SK-N-SH (cell line): ENCODE data around the gene TSHZ2. TPM values are rescaled to one million over a fixed set of nuclear protein-coding genes. Genes with fewer than 3 reads are reported as not detected.

Experiments used
- CTCF ChIA-PET: fragments of 300-600, 350-600 bp; formaldehyde crosslinking; extraction: SDS; loops from one replicate; lab custom pipeline; 2021; lab: Yijun Ruan, JAX
- POLR2A ChIA-PET: fragments of 350-600 bp; sonication (Branson Sonifier 250); formaldehyde crosslinking; extraction: SDS; loops from one replicate; lab custom pipeline; 2020; ENCODE audit warnings: antibody characterized with exemption, inconsistent platforms; lab: Yijun Ruan, JAX
- DNase-seq: peaks from one replicate; pipeline ENCODE4 v3.0.0; 2012
- H2AFZ ChIP-seq: fragments of 200-600 bp; sonication (generic); 2 replicates; pipeline ENCODE4 v1.8.1; 2016; ENCODE audit warnings: antibody characterized with exemption, mild to moderate bottlenecking, low read depth
- H3F3A ChIP-seq: fragments of 200-600 bp; sonication (generic); replicated peaks from 2 replicates; pipeline ENCODE3; 2016; ENCODE audit warnings: antibody characterized with exemption, mild to moderate bottlenecking; ENCODE audit not compliant: insufficient read depth
- H3K27ac ChIP-seq, 2 experiments: fragments of 200-500 bp in 1 of 2; fragments of 200-600 bp in 1 of 2; sonication (Bioruptor generic) in 1 of 2; sonication (generic), shearing (Covaris generic) in 1 of 2; 2 replicates each; pipeline versions ENCODE4 v1.5.1 to v1.6.1; 2014 to 2016; ENCODE audit warnings: low read depth in 2 of 2, inconsistent platforms in 1 of 2, low read length in 1 of 2, mild to moderate bottlenecking in 1 of 2, mixed read lengths in 1 of 2
- H3K27me3 ChIP-seq: fragments of 200-600 bp; sonication (generic), shearing (Covaris generic); 2 replicates; pipeline ENCODE4 v1.6.1; 2016; ENCODE audit warnings: mixed run types; ENCODE audit not compliant: insufficient read depth
- H3K36me3 ChIP-seq, 2 experiments: fragments of 200-500 bp in 1 of 2; fragments of 200-600 bp in 1 of 2; sonication (Bioruptor generic) in 1 of 2; sonication (generic) in 1 of 2; replicated peaks in 1 of 2; 2 replicates each; pipeline versions ENCODE3 to v1.5.1; 2014 to 2016; ENCODE audit warnings: low read length in 1 of 2, mild to moderate bottlenecking in 1 of 2; ENCODE audit not compliant: insufficient read depth in 2 of 2, control insufficient read depth in 1 of 2
- H3K4me1 ChIP-seq, 2 experiments: fragments of 200-500 bp in 1 of 2; fragments of 200-600 bp in 1 of 2; sonication (Bioruptor generic) in 1 of 2; sonication (generic), shearing (Covaris generic) in 1 of 2; 2 replicates each; pipeline versions ENCODE4 v1.5.1 to v1.6.1; 2014 to 2016; ENCODE audit warnings: low read depth in 1 of 2, low read length in 1 of 2, mixed run types in 1 of 2; ENCODE audit not compliant: insufficient read depth in 2 of 2, control insufficient read depth in 1 of 2
- H3K4me2 ChIP-seq: fragments of 200-600 bp; sonication (generic), shearing (Covaris generic); 2 replicates; pipeline ENCODE4 v1.6.1; 2017; ENCODE audit warnings: mixed run types
- H3K4me3 ChIP-seq, 2 experiments: fragments of 200-500 bp in 1 of 2; fragments of 200-600 bp in 1 of 2; sonication (Bioruptor generic) in 1 of 2; sonication (generic), shearing (Covaris generic) in 1 of 2; 2 replicates each; pipeline versions ENCODE4 v1.5.1 to v1.8.1; 2014 to 2016; ENCODE audit warnings: low read depth in 2 of 2, inconsistent platforms in 1 of 2, low read length in 1 of 2, mild to moderate bottlenecking in 1 of 2, mixed read lengths in 1 of 2, moderate library complexity in 1 of 2
- H3K79me2 ChIP-seq: fragments of 200-600 bp; sonication (generic); 2 replicates; pipeline ENCODE4 v1.8.1; 2017; ENCODE audit warnings: mild to moderate bottlenecking; ENCODE audit not compliant: insufficient read depth
- H3K9ac ChIP-seq: fragments of 200-600 bp; sonication (generic); 2 replicates; pipeline ENCODE4 v1.6.1; 2017; ENCODE audit warnings: mixed run types
- H3K9me2 ChIP-seq: fragments of 200-600 bp; sonication (generic); 2 replicates; pipeline ENCODE4 v1.6.1; 2017; ENCODE audit warnings: mixed run types
- H3K9me3 ChIP-seq: fragments of 200-600 bp; sonication (generic); 2 replicates; pipeline ENCODE4 v1.6.1; 2017; ENCODE audit warnings: mixed run types, mild to moderate bottlenecking, moderate library complexity
- H4K20me1 ChIP-seq: fragments of 200-600 bp; sonication (generic); 2 replicates; pipeline ENCODE4 v1.6.1; 2017; ENCODE audit warnings: mild to moderate bottlenecking, mixed run types; ENCODE audit not compliant: insufficient read depth
- EP300 ChIP-seq, 2 experiments: IDR thresholded peaks; 2 replicates each; pipeline versions ENCODE4 v1.4.0 to v1.6.1; 2012; ENCODE audit warnings: borderline replicate concordance in 1 of 2, low read depth in 1 of 2, low read length in 1 of 2
- EZH2phosphoT487 ChIP-seq: fragments of 200-600 bp; sonication (generic); IDR thresholded peaks from 2 replicates; pipeline ENCODE4 v1.6.1; 2017; ENCODE audit warnings: low read depth, mixed run types, mild to moderate bottlenecking, antibody characterized with exemption, moderate library complexity, borderline replicate concordance
- FOSL2 ChIP-seq: IDR thresholded peaks from 2 replicates; pipeline ENCODE4 v1.4.0; 2012; ENCODE audit warnings: low read depth, mild to moderate bottlenecking, moderate library complexity, borderline replicate concordance
- NFIC ChIP-seq: IDR thresholded peaks from 2 replicates; pipeline ENCODE4 v1.4.0; 2012; ENCODE audit warnings: borderline replicate concordance
- REST ChIP-seq: IDR thresholded peaks from 2 replicates; pipeline ENCODE4 v1.6.1; 2012; ENCODE audit warnings: mild to moderate bottlenecking, low read depth, low read length, moderate library complexity
- RXRA ChIP-seq: IDR thresholded peaks from 2 replicates; pipeline ENCODE4 v1.4.0; 2012; ENCODE audit warnings: low read depth, mild to moderate bottlenecking, borderline replicate concordance
- TAF1 ChIP-seq: IDR thresholded peaks from 2 replicates; pipeline ENCODE4 v1.6.1; 2012; ENCODE audit warnings: low read depth, mild to moderate bottlenecking, low read length, moderate library complexity, borderline replicate concordance
- TCF12 ChIP-seq: IDR thresholded peaks from 2 replicates; pipeline ENCODE4 v1.4.0; 2012
- WGBS: methylation state at CpG from one replicate; pipeline ENCODE4 v1.1.6; 2017; ENCODE audit warnings: low lambda C conversion rate; 5-methylcytosine and 5-hydroxymethylcytosine counted together
- polyA plus RNA-seq, 3 experiments: library from polyadenylated mRNA; depleted of rRNA; stranded (reverse); fragments of >200 nt; gene quantifications; 2 replicates each; pipeline ENCODE4 v1.2.3, GENCODE V29; 2012
- TF ChIP-seq, protein P1 (sequence below): fragments of 150-350 bp; IDR thresholded peaks from 2 replicates; pipeline ENCODE4 v1.6.1; 2016; ENCODE audit warnings: mild to moderate bottlenecking, low read depth, low read length
- TF ChIP-seq, protein P2 (sequence below): fragments of 150-350 bp; IDR thresholded peaks from 2 replicates; pipeline ENCODE4 v1.6.1; 2017; ENCODE audit warnings: antibody characterized with exemption, low read length, low read depth, borderline replicate concordance

Gene TSHZ2
- polyA plus RNA-seq, 1 of the 3 experiments (the other 2 are of a cell fraction) = 0.13 TPM

- DNase-seq = no peak
- H3F3A ChIP-seq = no peaks in the 10 kb centered on the region
- ChIA-PET CTCF (interaction anchor here (1.1 to 1.6 kb wide), 4 partner anchors 13 to 837 kb away, joined by 3 to 7 read pairs (median 4); no protein-coding TSS in a partner anchor), POLR2A (no interaction called here)
- no peaks in the 10 kb centered on the region for H3K36me3 ChIP-seq
- H3K4me1 ChIP-seq = no peaks in the 10 kb centered on the region; a peak in 3 of 4 replicates
- no peaks in the 10 kb centered on the region for H3K79me2 ChIP-seq
- H3K27me3 ChIP-seq = no peaks in the 10 kb centered on the region
- no peaks in the 10 kb centered on the region for H3K9me3 ChIP-seq
- H3K9me2 ChIP-seq = no peaks in the 10 kb centered on the region
- H3K9ac ChIP-seq = no peak overlapping the region
- H3K27ac ChIP-seq = no peak overlapping the region
- H3K4me3 ChIP-seq = no peak overlapping the region
- TF ChIP-seq NFIC (no peak), REST (no peak), TAF1 (no peak), FOSL2 (no peak), RXRA (no peak), TCF12 (no peak), EZH2phosphoT487 (no peak)
- TF ChIP-seq, protein P1, sequence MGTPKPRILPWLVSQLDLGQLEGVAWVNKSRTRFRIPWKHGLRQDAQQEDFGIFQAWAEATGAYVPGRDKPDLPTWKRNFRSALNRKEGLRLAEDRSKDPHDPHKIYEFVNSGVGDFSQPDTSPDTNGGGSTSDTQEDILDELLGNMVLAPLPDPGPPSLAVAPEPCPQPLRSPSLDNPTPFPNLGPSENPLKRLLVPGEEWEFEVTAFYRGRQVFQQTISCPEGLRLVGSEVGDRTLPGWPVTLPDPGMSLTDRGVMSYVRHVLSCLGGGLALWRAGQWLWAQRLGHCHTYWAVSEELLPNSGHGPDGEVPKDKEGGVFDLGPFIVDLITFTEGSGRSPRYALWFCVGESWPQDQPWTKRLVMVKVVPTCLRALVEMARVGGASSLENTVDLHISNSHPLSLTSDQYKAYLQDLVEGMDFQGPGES = no peak
- TF ChIP-seq, protein P2, sequence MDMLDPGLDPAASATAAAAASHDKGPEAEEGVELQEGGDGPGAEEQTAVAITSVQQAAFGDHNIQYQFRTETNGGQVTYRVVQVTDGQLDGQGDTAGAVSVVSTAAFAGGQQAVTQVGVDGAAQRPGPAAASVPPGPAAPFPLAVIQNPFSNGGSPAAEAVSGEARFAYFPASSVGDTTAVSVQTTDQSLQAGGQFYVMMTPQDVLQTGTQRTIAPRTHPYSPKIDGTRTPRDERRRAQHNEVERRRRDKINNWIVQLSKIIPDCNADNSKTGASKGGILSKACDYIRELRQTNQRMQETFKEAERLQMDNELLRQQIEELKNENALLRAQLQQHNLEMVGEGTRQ = no peak
- WGBS = 38% methylated on average over 1 of the region's 1 CpG
- no peaks in the 10 kb centered on the region for H4K20me1 ChIP-seq
- no peak overlapping the region for H3K4me2 ChIP-seq
- no peak overlapping the region for H2AFZ ChIP-seq
These were observed 178.4 kb downstream of the TSHZ2 start for GRCh38 chr20:53150532-53150931.

GRCh38 chr20:53152228-53152627 lies 180.1 kb downstream of the TSHZ2 start:
- no peaks in the 10 kb centered on the region; a peak in 3 of 4 replicates for H3K4me1 ChIP-seq
- no peak overlapping the region for H3K27ac ChIP-seq
- H3K9me2 ChIP-seq = no peaks in the 10 kb centered on the region
- H3K4me3 ChIP-seq = no peak overlapping the region
- H3K9me3 ChIP-seq = no peaks in the 10 kb centered on the region
- no peaks in the 10 kb centered on the region for H3K79me2 ChIP-seq
- no peaks in the 10 kb centered on the region for H3K27me3 ChIP-seq
- TF ChIP-seq EP300 (IDR thresholded peaks at IDR 0.05; ENCODE audit: borderline replicate concordance in 1 of 2, low read depth in 1 of 2, low read length in 1 of 2) = no peak
- TF ChIP-seq, all 33 proteins: peak for 0
- no peak overlapping the region for H3K4me2 ChIP-seq
- POLR2A ChIA-PET = no interaction called here
- no peak overlapping the region for H3K9ac ChIP-seq
- no peak for DNase-seq
- no peaks in the 10 kb centered on the region for H4K20me1 ChIP-seq
- no peaks in the 10 kb centered on the region for H3F3A ChIP-seq
- CTCF ChIA-PET = interaction anchor here (0.8 to 1.0 kb wide), 3 partner anchors 13 to 61 kb away, joined by 3 read pairs; no protein-coding TSS in a partner anchor
- H3K36me3 ChIP-seq = no peaks in the 10 kb centered on the region
- no peak overlapping the region for H2AFZ ChIP-seq
